Measurements from ENCODE around the gene KDM3A.

- no peak for TF ChIP-seq BHLHE40 (IDR thresholded peaks at IDR 0.05; ENCODE audit: borderline replicate concordance)
- no peak for TF ChIP-seq NFRKB (IDR thresholded peaks at IDR 0.05)
- no peak for TF ChIP-seq L3MBTL2 (conservative IDR thresholded peaks at IDR 0.05)
- no peak for TF ChIP-seq CTBP1 (IDR thresholded peaks at IDR 0.05; ENCODE audit: borderline replicate concordance)
- TF ChIP-seq SP1 (IDR thresholded peaks at IDR 0.05), result no peak
- TF ChIP-seq FOXM1 (IDR thresholded peaks at IDR 0.05; ENCODE audit: borderline replicate concordance), result no peak
- no peak for TF ChIP-seq TARDBP (IDR thresholded peaks at IDR 0.05)
- TF ChIP-seq SUZ12 (IDR thresholded peaks at IDR 0.05), result no peak
Measured at GRCh38 chr2:86397986-86398385, 43.2 kb upstream of the KDM3A start.

Data from HEK293T (cell line).